ENCODE measurements around the gene CASTOR1.

CASTOR1 gene

DNA sequence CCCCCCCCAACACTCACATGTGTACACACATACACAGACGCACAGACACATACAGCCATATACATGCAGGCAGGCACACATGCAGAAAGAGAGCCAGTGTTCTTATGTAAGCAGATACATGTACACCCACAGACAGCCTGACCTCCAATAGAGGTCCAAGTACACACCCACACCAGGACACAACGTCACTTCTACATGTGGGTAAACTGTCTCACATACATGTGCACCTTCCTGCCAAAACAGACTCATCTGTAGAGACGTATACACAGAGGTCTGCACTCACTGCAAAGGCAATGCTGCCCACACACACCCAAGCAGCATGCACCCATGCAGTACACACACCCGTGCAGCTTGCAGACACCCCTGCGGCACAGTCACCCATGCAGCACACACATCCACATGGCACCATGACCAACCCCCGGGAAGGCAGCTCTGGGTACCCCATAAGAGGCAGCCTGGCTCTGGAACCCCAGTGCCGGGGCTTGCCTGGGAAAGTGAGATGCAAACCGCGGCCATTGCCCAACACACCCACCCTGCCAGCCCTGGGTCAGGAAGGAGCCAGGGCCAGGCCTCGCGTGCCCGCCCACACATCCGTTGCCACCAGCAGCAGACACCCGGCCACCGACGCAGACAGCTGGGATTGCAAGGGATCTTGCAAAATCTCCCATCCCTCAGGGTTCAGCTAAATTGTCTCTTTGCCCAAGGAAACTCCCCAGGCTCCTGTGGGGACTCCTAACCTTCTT is 10.1 kb downstream of the CASTOR1 start:
- DNase-seq (ENCODE audit: low read depth): no peak
- no peak overlapping the region for H3K4me3 ChIP-seq (ENCODE audit: low read length)
- TF ChIP-seq, protein P1, sequence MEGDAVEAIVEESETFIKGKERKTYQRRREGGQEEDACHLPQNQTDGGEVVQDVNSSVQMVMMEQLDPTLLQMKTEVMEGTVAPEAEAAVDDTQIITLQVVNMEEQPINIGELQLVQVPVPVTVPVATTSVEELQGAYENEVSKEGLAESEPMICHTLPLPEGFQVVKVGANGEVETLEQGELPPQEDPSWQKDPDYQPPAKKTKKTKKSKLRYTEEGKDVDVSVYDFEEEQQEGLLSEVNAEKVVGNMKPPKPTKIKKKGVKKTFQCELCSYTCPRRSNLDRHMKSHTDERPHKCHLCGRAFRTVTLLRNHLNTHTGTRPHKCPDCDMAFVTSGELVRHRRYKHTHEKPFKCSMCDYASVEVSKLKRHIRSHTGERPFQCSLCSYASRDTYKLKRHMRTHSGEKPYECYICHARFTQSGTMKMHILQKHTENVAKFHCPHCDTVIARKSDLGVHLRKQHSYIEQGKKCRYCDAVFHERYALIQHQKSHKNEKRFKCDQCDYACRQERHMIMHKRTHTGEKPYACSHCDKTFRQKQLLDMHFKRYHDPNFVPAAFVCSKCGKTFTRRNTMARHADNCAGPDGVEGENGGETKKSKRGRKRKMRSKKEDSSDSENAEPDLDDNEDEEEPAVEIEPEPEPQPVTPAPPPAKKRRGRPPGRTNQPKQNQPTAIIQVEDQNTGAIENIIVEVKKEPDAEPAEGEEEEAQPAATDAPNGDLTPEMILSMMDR (IDR thresholded peaks at IDR 0.05; ENCODE audit: insufficient read depth, low read depth, low read length, missing control alignments): no peak

GRCh38 chr22:30277547-30278344 is 11.6 kb downstream of the CASTOR1 start:
- H3K4me3 ChIP-seq (ENCODE audit: low read length): no peak overlapping the region
- TF ChIP-seq, protein P1 (IDR thresholded peaks at IDR 0.05; ENCODE audit: insufficient read depth, low read depth, low read length, missing control alignments): no peak
- DNase-seq (ENCODE audit: low read depth): peak; percentile 81

GRCh38 chr22:30276039-30276438 is 13.3 kb downstream of the CASTOR1 start:
- TF ChIP-seq, protein P1 (IDR thresholded peaks at IDR 0.05; ENCODE audit: insufficient read depth, low read depth, low read length, missing control alignments): no peak
- no peak for DNase-seq (ENCODE audit: low read depth)
- H3K4me3 ChIP-seq (ENCODE audit: low read length): no peak overlapping the region

DNA sequence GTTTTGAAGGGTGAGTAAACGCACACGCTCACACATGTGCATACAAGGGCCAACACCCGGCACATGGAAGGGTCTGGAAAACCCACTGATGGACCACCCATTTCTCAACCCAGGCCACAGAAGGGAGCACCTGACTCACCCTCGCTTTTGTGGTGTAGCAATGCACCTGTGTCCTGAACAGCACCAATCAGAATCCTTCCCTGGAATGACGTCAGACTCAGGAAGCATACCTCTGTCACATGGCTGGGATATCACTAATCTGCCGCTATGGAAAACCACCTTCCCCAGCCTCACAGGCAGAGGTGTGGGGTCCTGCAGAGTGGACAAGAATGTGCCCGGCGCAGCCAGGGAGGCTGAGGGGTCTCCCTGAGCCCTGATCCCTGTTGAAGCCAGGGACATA is 13.7 kb downstream of the CASTOR1 start:
- TF ChIP-seq, protein P1 (IDR thresholded peaks at IDR 0.05; ENCODE audit: insufficient read depth, low read depth, low read length, missing control alignments): no peak
- H3K4me3 ChIP-seq (ENCODE audit: low read length): no peak overlapping the region
- DNase-seq (ENCODE audit: low read depth): peak; percentile 47

- DNase-seq (ENCODE audit: low read depth): no peak
- H3K4me3 ChIP-seq (ENCODE audit: low read length): no peak overlapping the region
- TF ChIP-seq, protein P1 (IDR thresholded peaks at IDR 0.05; ENCODE audit: insufficient read depth, low read depth, low read length, missing control alignments): no peak
Observed at GRCh38 chr22:30274437-30274812, 14.9 kb downstream of the CASTOR1 start.

DNA sequence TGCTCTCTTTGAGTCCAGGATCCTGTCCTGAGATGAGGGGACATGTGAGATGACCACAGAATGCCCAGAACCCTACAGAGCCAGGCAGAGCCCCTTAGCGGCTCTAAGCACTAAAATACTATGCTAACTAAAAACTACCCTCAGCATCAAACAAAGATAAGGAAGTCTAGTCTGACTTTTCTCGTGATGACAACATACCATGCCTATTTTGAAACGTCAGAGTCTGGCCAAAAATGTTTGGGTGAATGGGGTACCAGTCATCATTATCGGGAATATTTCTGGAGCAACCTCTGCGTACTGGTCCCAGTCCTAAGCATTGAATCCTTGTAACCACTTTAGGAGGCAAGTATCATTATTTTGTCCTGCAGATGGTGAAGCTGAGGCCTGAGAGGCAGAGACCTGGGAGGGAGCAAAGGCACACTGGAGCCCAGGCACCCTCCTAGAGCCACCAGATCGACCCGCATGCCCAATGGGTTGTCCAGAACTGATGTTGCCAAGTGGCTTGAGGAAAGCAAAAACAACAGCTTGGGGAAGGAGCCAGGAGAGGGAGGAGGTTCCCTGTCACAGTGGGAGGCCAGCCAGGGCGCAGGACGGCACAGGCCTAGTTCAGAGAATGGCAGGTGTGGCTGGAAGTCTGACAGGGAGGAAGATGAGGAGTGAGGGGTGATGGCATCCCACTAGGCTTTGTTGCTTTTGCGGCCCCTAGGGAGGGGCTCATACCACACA is 15.4 kb downstream of the CASTOR1 start:
- H3K4me3 ChIP-seq (ENCODE audit: low read length): no peak overlapping the region
- TF ChIP-seq, protein P1 (IDR thresholded peaks at IDR 0.05; ENCODE audit: insufficient read depth, low read depth, low read length, missing control alignments): no peak
- no peak for DNase-seq (ENCODE audit: low read depth)

Measured in epithelial cell of esophagus (primary cell).